ENCODE measurements around the gene KRTAP12-2. TPM values are rescaled to one million over a fixed set of nuclear protein-coding genes. Genes with fewer than 3 reads are reported as not detected.

The KRTAP12-2 gene
- total RNA-seq, 1 donor from 2014 or later: not detected

DNA sequence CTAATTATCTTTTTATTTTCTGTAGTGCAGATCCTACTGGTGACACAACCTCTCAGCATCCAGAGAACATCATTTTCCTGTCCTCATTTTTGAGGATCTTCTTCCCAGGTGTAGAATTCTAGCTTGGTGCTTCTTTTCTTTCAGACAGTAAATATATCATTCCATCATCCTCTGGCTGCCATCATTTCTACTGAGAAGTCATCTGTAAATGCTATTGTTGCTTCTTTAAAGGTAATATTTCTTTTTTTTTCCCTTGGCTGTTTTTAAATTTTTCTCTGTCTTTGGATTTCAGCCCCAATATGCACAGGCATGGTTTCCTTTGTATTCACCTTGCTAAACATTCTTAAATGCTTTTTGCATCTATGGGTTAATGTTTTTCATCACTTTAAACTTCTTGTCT lies 43.2 kb downstream of the KRTAP12-2 start:
- DNase-seq (ENCODE audit: extremely low spot score, unreplicated experiment): no peak
- H3K36me3 Mint-ChIP-seq (ENCODE audit: unreplicated experiment): no peaks in the 10 kb centered on the region
- peaks cover 7% of the 10 kb centered on the region for H3K27me3 Mint-ChIP-seq (ENCODE audit: unreplicated experiment)
- H3K4me3 Mint-ChIP-seq (ENCODE audit: unreplicated experiment): no peak overlapping the region
- H3K27ac Mint-ChIP-seq (ENCODE audit: unreplicated experiment): no peak overlapping the region
- no peaks in the 10 kb centered on the region for H3K4me1 Mint-ChIP-seq (ENCODE audit: unreplicated experiment)
- TF ChIP-seq, protein P1, sequence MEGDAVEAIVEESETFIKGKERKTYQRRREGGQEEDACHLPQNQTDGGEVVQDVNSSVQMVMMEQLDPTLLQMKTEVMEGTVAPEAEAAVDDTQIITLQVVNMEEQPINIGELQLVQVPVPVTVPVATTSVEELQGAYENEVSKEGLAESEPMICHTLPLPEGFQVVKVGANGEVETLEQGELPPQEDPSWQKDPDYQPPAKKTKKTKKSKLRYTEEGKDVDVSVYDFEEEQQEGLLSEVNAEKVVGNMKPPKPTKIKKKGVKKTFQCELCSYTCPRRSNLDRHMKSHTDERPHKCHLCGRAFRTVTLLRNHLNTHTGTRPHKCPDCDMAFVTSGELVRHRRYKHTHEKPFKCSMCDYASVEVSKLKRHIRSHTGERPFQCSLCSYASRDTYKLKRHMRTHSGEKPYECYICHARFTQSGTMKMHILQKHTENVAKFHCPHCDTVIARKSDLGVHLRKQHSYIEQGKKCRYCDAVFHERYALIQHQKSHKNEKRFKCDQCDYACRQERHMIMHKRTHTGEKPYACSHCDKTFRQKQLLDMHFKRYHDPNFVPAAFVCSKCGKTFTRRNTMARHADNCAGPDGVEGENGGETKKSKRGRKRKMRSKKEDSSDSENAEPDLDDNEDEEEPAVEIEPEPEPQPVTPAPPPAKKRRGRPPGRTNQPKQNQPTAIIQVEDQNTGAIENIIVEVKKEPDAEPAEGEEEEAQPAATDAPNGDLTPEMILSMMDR (IDR thresholded peaks at IDR 0.05): no peak
- peaks cover 44% of the 10 kb centered on the region for H3K9me3 Mint-ChIP-seq (ENCODE audit: unreplicated experiment)

DNA sequence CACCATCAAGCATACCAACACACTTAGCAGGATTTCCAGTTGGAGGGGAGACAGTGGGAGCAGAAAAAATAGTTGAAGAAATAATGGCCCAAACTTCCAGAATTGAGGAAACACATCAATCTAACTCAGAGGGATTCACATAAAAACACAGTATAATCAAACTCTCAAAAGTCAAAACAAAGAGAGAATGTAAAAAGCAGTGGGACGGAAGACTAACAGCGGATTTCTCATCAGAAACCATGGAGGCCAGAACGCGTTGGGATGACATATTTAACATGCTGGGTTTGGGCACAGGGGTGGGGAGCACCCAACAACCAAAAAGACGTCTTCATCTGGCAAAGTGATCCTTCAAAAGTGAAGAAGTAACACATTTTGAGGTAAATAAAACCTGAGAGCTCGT lies 46.8 kb downstream of the KRTAP12-2 start:
- Mint-ChIP-seq H3K9me3 (ENCODE audit: unreplicated experiment) (peaks cover 41% of the 10 kb centered on the region), H3K27ac (ENCODE audit: unreplicated experiment) (no peak overlapping the region), H3K27me3 (ENCODE audit: unreplicated experiment) (peaks cover 11% of the 10 kb centered on the region), H3K36me3 (ENCODE audit: unreplicated experiment) (no peaks in the 10 kb centered on the region), H3K4me3 (ENCODE audit: unreplicated experiment) (no peak overlapping the region), H3K4me1 (ENCODE audit: unreplicated experiment) (no peaks in the 10 kb centered on the region)
- TF ChIP-seq, protein P1 (IDR thresholded peaks at IDR 0.05): no peak
- no peak for DNase-seq (ENCODE audit: extremely low spot score, unreplicated experiment)

DNA sequence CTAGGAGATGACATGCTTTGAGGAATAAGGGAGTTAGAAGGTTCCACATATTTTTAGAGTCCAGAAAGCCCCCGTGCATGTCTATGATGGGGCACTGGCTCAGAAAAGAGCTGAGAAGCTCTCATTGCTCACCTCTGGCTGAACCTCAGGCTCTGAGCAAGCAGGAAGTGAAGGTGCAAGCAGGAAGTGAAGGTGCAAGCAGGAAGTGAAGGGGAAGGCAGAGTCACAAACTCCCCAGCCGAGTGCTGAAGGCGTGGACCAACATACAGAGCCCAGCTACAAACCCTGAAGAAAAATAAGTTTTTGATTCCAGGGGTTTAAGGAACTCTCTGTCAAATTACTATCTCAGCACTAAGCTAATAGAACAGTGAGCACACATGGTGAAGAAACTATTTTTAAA lies 47.8 kb downstream of the KRTAP12-2 start:
- Mint-ChIP-seq H3K9me3 (ENCODE audit: unreplicated experiment) (peaks cover 32% of the 10 kb centered on the region), H3K27me3 (ENCODE audit: unreplicated experiment) (peaks cover 11% of the 10 kb centered on the region), H3K36me3 (ENCODE audit: unreplicated experiment) (no peaks in the 10 kb centered on the region), H3K4me3 (ENCODE audit: unreplicated experiment) (no peak overlapping the region), H3K27ac (ENCODE audit: unreplicated experiment) (no peak overlapping the region), H3K4me1 (ENCODE audit: unreplicated experiment) (no peaks in the 10 kb centered on the region)
- DNase-seq (ENCODE audit: extremely low spot score, unreplicated experiment): no peak
- TF ChIP-seq, protein P1 (IDR thresholded peaks at IDR 0.05): no peak

DNA sequence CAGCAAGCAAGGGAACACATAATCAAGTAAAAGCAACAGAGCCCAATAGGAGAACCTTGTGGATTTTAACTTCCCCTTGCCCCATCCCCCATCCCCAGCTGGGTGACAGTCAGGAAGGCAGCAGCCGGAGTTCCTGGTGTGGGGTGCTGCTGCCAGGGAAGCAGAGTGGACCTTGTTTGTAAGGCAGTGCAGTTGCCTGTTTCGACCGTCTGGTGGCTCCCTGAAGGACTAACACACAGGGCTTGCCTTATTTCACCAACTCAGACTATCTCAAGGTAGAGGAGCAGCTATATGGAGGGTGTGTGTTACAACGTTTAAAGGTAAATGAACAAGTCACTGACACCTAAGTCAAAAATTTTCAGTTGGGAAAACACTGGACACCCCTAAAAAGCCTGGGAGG lies 48.2 kb downstream of the KRTAP12-2 start:
- Mint-ChIP-seq H3K27me3 (ENCODE audit: unreplicated experiment) (peaks cover 11% of the 10 kb centered on the region), H3K36me3 (ENCODE audit: unreplicated experiment) (no peaks in the 10 kb centered on the region), H3K9me3 (ENCODE audit: unreplicated experiment) (peaks cover 29% of the 10 kb centered on the region), H3K4me3 (ENCODE audit: unreplicated experiment) (no peak overlapping the region), H3K4me1 (ENCODE audit: unreplicated experiment) (no peaks in the 10 kb centered on the region), H3K27ac (ENCODE audit: unreplicated experiment) (no peak overlapping the region)
- TF ChIP-seq, protein P1 (IDR thresholded peaks at IDR 0.05): peak; percentile 13
- peak; percentile 49 for DNase-seq (ENCODE audit: extremely low spot score, unreplicated experiment)

DNA sequence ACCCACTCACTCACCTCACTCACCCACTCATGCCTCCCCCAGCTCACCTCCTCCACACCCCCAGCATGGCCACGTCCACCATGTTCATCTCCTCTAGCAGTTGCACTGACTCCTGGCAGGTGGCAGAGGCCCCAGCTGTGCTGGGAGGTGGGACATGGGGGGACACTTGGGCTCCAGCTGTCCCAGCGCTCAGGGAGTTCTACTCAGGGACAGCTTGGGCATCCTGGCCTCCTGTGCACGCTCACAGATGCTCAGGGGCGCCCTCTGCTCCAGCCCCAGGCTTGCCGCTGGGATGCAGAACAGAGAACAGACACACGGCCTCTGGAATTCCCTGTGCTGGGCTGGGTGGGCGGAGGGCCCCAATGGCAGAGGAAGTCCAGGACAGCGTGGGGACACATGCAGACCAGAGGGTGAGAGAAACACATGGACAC lies 49.6 kb downstream of the KRTAP12-2 start:
- TF ChIP-seq, protein P1 (IDR thresholded peaks at IDR 0.05): no peak
- H3K4me1 Mint-ChIP-seq (ENCODE audit: unreplicated experiment): no peaks in the 10 kb centered on the region
- H3K27me3 Mint-ChIP-seq (ENCODE audit: unreplicated experiment): peaks cover 11% of the 10 kb centered on the region

More for the DNA sequence above, 49.6 kb downstream of the KRTAP12-2 start:
- H3K36me3 Mint-ChIP-seq (ENCODE audit: unreplicated experiment): no peaks in the 10 kb centered on the region
- H3K9me3 Mint-ChIP-seq (ENCODE audit: unreplicated experiment): peaks cover 15% of the 10 kb centered on the region
- no peak overlapping the region for H3K27ac Mint-ChIP-seq (ENCODE audit: unreplicated experiment)
- H3K4me3 Mint-ChIP-seq (ENCODE audit: unreplicated experiment): no peak overlapping the region
- DNase-seq (ENCODE audit: extremely low spot score, unreplicated experiment): peak; percentile 73
